ENCODE data around the gene NDUFS7. TPM values are rescaled to one million over a fixed set of nuclear protein-coding genes. Genes with fewer than 3 reads are reported as not detected.

Gene NDUFS7
- polyA plus RNA-seq, 1 experiment, result 59.6 TPM

- Histone ChIP-seq H3K27me3 (ENCODE audit: control insufficient read depth, insufficient read depth, low read length) (no peaks in the 10 kb centered on the region), H3K4me3 (ENCODE audit: low read depth, low read length) (no peak overlapping the region), H3K36me3 (ENCODE audit: control insufficient read depth, insufficient read depth, low read length) (peaks cover 57% of the 10 kb centered on the region)
- CTCF ChIA-PET, result interaction anchor here (1.1 to 1.2 kb wide), 2 partner anchors 14 to 15 kb away, joined by 3 to 4 read pairs; no protein-coding TSS in a partner anchor
- POLR2A ChIA-PET, result no interaction called here
- DNase-seq (ENCODE audit: low read depth), result no peak
- no peak for TF ChIP-seq CTCF (IDR thresholded peaks at IDR 0.05; ENCODE audit: insufficient read depth, low read depth, low read length)
Observed at GRCh38 chr19:1431759-1432506, 48.2 kb downstream of the NDUFS7 start.

GRCh38 chr19:1432507-1432887, 48.8 kb downstream of the NDUFS7 start:
- H3K4me3 ChIP-seq (ENCODE audit: low read depth, low read length), result no peak overlapping the region
- no peak for TF ChIP-seq CTCF (IDR thresholded peaks at IDR 0.05; ENCODE audit: insufficient read depth, low read depth, low read length)
- ChIA-PET POLR2A (no interaction called here), CTCF (interaction anchor here (1.1 to 1.2 kb wide), 2 partner anchors 14 to 15 kb away, joined by 3 to 4 read pairs; no protein-coding TSS in a partner anchor)
- no peak for DNase-seq (ENCODE audit: low read depth)
- peaks cover 54% of the 10 kb centered on the region for H3K36me3 ChIP-seq (ENCODE audit: control insufficient read depth, insufficient read depth, low read length)
- H3K27me3 ChIP-seq (ENCODE audit: control insufficient read depth, insufficient read depth, low read length), result no peaks in the 10 kb centered on the region

- no peak for TF ChIP-seq CTCF (IDR thresholded peaks at IDR 0.05; ENCODE audit: insufficient read depth, low read depth, low read length)
- DNase-seq (ENCODE audit: low read depth), result no peak
- no peaks in the 10 kb centered on the region for H3K27me3 ChIP-seq (ENCODE audit: control insufficient read depth, insufficient read depth, low read length)
- H3K4me3 ChIP-seq (ENCODE audit: low read depth, low read length), result no peak overlapping the region
- ChIA-PET POLR2A (no interaction called here), CTCF (interaction anchor here (1.2 kb wide), 1 partner anchor 14 kb away, joined by 3 read pairs; no protein-coding TSS in a partner anchor)
- peaks cover 52% of the 10 kb centered on the region for H3K36me3 ChIP-seq (ENCODE audit: control insufficient read depth, insufficient read depth, low read length)
Observed at GRCh38 chr19:1433119-1434039, 49.7 kb downstream of the NDUFS7 start.

GRCh38 chr19:1434040-1434366, 50.3 kb downstream of the NDUFS7 start:
- Histone ChIP-seq H3K27me3 (ENCODE audit: control insufficient read depth, insufficient read depth, low read length) (no peaks in the 10 kb centered on the region), H3K36me3 (ENCODE audit: control insufficient read depth, insufficient read depth, low read length) (peaks cover 48% of the 10 kb centered on the region), H3K4me3 (ENCODE audit: low read depth, low read length) (no peak overlapping the region)
- no peak for DNase-seq (ENCODE audit: low read depth)
- no peak for TF ChIP-seq CTCF (IDR thresholded peaks at IDR 0.05; ENCODE audit: insufficient read depth, low read depth, low read length)
- ChIA-PET CTCF (no interaction called here), POLR2A (no interaction called here)

GRCh38 chr19:1434577-1435060, 50.9 kb downstream of the NDUFS7 start:
- ChIA-PET CTCF (interaction anchor here (2.4 kb wide), 1 partner anchor 10 kb away, joined by 11 read pairs; no protein-coding TSS in a partner anchor), POLR2A (no interaction called here)
- Histone ChIP-seq H3K27me3 (ENCODE audit: control insufficient read depth, insufficient read depth, low read length) (no peaks in the 10 kb centered on the region), H3K36me3 (ENCODE audit: control insufficient read depth, insufficient read depth, low read length) (peaks cover 44% of the 10 kb centered on the region), H3K4me3 (ENCODE audit: low read depth, low read length) (no peak overlapping the region)
- no peak for DNase-seq (ENCODE audit: low read depth)
- TF ChIP-seq CTCF (IDR thresholded peaks at IDR 0.05; ENCODE audit: insufficient read depth, low read depth, low read length), result no peak
